Neutrophil (primary cell): ENCODE data around the gene PPP2R5C.

Experiments
- H3K27ac ChIP-seq: fragments of 200-600 bp; sonication (generic); 2 replicates; pipeline ENCODE4 v1.5.1; 2016; ENCODE audit warnings: mild to moderate bottlenecking, moderate library complexity
- H3K27me3 ChIP-seq: fragments of 200-600 bp; sonication (generic); 2 replicates; pipeline ENCODE4 v1.6.0; 2016; ENCODE audit warnings: mild to moderate bottlenecking
- H3K36me3 ChIP-seq: fragments of 200-600 bp; sonication (generic); 2 replicates; pipeline ENCODE4 v1.5.1; 2017
- H3K4me1 ChIP-seq, 2 experiments: fragments of 200-600 bp in 1 of 2; sonication (generic) in 1 of 2; 1 replicate in 1 of 2; 2 replicates in 1 of 2; pipeline versions ENCODE4 v1.5.1 to v1.6.1; 2013 to 2016; ENCODE audit warnings: low read depth in 1 of 2, low read length in 1 of 2, mild to moderate bottlenecking in 1 of 2, moderate library complexity in 1 of 2; ENCODE audit not compliant: control insufficient read depth in 1 of 2, insufficient read depth in 1 of 2
- H3K4me3 ChIP-seq, 2 experiments: fragments of 200-600 bp in 1 of 2; sonication (generic) in 1 of 2; 1 replicate in 1 of 2; 2 replicates in 1 of 2; pipeline ENCODE4 v1.5.1; 2013 to 2016; ENCODE audit warnings: low read depth in 1 of 2, low read length in 1 of 2, mild to moderate bottlenecking in 1 of 2, moderate library complexity in 1 of 2
- H3K9me3 ChIP-seq: fragments of 200-600 bp; sonication (generic); 2 replicates; pipeline ENCODE4 v1.5.1; 2016
- CTCF ChIP-seq: fragments of 200-600 bp; sonication (generic); IDR thresholded peaks from 2 replicates; pipeline ENCODE4 v1.5.1; 2016; ENCODE audit warnings: antibody characterized with exemption

Gene PPP2R5C

GRCh38 chr14:101948666-101949216 is 187.2 kb downstream of the PPP2R5C start:
- peaks cover 16 to 20% of the 10 kb centered on the region in 2 experiments for H3K4me1 ChIP-seq

GRCh38 chr14:101950100-101950499 is 188.6 kb downstream of the PPP2R5C start:
- H3K27ac ChIP-seq: no peak overlapping the region
- TF ChIP-seq CTCF: no peak
- no peak overlapping the region for H3K4me3 ChIP-seq
- peaks cover 19% of the 10 kb centered on the region for H3K27me3 ChIP-seq
- H3K4me1 ChIP-seq: peaks cover 16 to 20% of the 10 kb centered on the region in 2 experiments
- no peaks in the 10 kb centered on the region for H3K36me3 ChIP-seq
- no peaks in the 10 kb centered on the region for H3K9me3 ChIP-seq

More at GRCh38 chr14:101948666-101949216, 187.2 kb downstream of the PPP2R5C start:
- H3K27me3 ChIP-seq: peaks cover 33% of the 10 kb centered on the region
- peak overlapping the region; percentile 78 to 86 for H3K4me3 ChIP-seq
- no peaks in the 10 kb centered on the region for H3K9me3 ChIP-seq
- H3K27ac ChIP-seq: peak overlapping the region; percentile 98
- no peaks in the 10 kb centered on the region for H3K36me3 ChIP-seq
- no peak for TF ChIP-seq CTCF

DNA sequence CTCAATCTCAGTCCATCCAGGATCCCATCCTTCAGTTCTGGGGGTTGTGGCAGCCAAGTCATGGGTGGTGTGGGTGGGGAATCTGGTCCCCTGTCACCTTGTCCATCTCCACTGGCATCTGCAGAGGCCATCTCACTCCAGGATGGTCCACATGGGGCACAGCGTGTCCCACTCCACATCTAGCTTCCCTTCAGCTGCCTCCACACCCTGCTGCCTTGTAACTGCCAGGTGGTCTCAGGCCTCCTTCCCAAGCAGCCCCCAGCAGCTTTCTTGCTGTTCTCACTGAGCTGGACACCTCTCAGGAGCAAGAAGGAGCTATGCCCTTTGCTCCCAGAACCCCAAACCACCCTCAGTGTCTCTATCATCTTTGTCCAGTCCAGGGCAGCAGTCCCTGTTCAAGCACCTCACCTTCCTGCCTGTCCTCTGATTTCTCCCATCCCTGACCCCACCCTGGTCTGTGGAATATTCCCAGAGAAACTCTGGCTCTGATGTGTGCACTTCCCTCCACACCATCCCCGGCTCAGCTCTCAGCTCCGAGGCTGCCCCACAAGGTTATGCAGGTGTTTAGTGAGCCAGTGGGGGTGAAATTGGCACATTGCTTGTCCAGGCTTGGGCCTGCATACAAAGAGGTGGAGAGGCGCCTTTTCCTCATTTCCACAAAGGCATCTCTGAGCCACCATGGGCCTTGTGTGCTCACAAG is 189.2 kb downstream of the PPP2R5C start:
- Histone ChIP-seq H3K9me3 (no peaks in the 10 kb centered on the region), H3K36me3 (no peaks in the 10 kb centered on the region), H3K4me3 (no peak overlapping the region), H3K27ac (no peak overlapping the region), H3K4me1 (peaks cover 16 to 20% of the 10 kb centered on the region in 2 experiments), H3K27me3 (peaks cover 14% of the 10 kb centered on the region)
- TF ChIP-seq CTCF: no peak

DNA sequence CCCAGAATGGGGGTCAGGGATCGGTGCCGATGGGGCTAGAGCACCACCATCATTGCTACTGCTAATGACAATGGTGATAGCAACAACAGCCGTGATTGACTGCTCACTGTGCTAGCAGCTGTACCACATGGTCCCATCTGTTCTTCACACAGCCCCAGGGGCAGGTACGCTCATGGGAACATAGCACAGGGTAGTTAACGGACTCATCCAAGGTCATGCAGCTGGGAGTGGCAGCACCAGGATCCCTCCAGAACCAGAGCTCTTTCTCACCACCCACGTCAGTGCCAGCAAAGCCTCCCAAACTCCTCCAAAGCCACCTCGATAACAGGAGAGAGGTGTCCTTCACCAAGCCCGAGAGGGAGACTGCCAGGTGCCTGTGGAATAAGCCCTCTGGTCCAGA is 191.6 kb downstream of the PPP2R5C start:
- no peak for TF ChIP-seq CTCF
- Histone ChIP-seq H3K27ac (no peak overlapping the region), H3K4me3 (no peak overlapping the region), H3K36me3 (no peaks in the 10 kb centered on the region), H3K9me3 (no peaks in the 10 kb centered on the region), H3K27me3 (no peaks in the 10 kb centered on the region), H3K4me1 (peaks cover 11% of the 10 kb centered on the region in 2 experiments)

- H3K27me3 ChIP-seq: no peaks in the 10 kb centered on the region
- no peaks in the 10 kb centered on the region for H3K36me3 ChIP-seq
These were observed 193.0 kb downstream of the PPP2R5C start for GRCh38 chr14:101954501-101954900.

More at GRCh38 chr14:101954501-101954900, 193.0 kb downstream of the PPP2R5C start:
- TF ChIP-seq CTCF: no peak
- H3K27ac ChIP-seq: no peak overlapping the region
- H3K9me3 ChIP-seq: no peaks in the 10 kb centered on the region
- H3K4me3 ChIP-seq: no peak overlapping the region
- peaks cover 0 to under 1% of the 10 kb centered on the region in 2 experiments for H3K4me1 ChIP-seq
